GM19328 (cell line): ENCODE measurements around the gene TRAPPC2.
"Not testable (repeated sequence)": the region's sequence is repeated elsewhere in the genome, so short reads cannot be mapped to it uniquely, and the experiment has no call there.

ENCODE experiments used
- ATAC-seq: cut with Tn5 transposase; IDR thresholded peaks from one replicate; pipeline ENCODE4 v1.9.1; 2021; ENCODE audit warnings: mild to moderate bottlenecking, moderate library complexity; ENCODE audit not compliant: unreplicated experiment

TRAPPC2 gene

GRCh38 chrX:13699183-13699826 is 35.1 kb downstream of the TRAPPC2 start:
- ATAC-seq, result no peak

- no peak for ATAC-seq
Observed at GRCh38 chrX:13698432-13698831, 36.0 kb downstream of the TRAPPC2 start.

- ATAC-seq, result no peak
Observed at GRCh38 chrX:13697976-13698375, 36.4 kb downstream of the TRAPPC2 start.

- no peak for ATAC-seq
Observed at GRCh38 chrX:13697455-13697854, 37.0 kb downstream of the TRAPPC2 start.

DNA sequence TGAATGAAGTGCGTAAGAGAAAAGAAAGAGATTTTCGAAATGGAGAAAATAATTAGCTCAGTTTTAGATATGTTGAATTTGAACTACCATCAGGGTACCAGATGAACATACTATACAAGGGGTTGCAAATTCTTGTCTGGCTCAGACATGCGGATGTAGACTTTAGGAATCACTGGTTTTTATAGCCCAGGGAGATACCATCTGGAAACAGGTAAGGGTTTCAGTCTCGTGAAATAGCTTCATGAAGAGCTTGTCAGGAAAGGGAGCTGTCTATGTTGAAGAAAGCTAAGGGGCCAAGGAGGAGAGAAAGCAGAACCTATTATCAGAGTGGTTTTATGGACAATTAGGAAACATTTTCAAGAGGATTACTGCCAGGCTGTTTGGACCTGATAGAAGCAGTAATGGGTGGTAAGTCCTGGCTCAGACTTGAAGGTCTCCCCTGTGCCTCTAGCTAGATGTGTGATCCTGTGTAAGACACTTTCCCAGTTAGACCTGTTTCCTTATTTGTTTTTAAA is 38.8 kb downstream of the TRAPPC2 start:
- no peak for ATAC-seq

DNA sequence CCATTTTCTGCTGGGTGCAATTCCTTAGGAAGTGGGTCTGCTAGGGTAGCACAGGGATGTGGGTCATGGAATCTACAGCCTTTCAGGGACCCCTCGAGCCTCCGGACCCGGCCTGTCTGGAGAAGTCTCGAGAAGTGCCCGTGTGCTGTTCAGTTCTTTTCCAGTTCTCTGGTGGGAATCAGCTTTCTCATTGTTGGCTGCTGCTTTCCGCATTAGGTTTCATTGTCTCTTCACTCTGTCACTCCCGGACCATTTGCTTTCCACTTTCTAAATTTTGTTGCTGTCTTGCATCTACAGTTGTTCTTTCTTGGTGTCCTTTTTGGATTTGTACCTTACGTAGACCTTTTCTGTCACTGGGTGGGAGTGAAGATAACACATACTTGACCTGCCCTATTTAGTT is 39.4 kb downstream of the TRAPPC2 start:
- no peak for ATAC-seq

DNA sequence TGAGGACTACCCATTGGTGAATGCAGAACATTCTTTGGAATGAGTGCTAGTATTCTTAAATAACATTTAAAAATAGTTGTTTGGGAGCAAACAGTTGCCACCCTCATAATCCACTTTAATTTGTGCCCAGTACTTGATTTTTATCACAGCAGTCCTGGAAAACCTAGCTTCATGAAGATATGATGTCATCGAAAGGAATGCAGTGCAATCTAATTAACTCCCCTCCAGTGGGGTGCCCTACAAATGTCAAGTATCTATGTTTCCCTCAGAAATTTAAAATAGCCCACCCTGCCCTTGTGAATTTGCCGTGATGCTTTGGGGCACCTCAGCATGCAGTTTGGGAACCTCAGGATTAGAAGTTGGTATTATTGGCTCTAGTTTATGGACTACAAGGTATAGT is 40.1 kb downstream of the TRAPPC2 start:
- ATAC-seq, result no peak

DNA sequence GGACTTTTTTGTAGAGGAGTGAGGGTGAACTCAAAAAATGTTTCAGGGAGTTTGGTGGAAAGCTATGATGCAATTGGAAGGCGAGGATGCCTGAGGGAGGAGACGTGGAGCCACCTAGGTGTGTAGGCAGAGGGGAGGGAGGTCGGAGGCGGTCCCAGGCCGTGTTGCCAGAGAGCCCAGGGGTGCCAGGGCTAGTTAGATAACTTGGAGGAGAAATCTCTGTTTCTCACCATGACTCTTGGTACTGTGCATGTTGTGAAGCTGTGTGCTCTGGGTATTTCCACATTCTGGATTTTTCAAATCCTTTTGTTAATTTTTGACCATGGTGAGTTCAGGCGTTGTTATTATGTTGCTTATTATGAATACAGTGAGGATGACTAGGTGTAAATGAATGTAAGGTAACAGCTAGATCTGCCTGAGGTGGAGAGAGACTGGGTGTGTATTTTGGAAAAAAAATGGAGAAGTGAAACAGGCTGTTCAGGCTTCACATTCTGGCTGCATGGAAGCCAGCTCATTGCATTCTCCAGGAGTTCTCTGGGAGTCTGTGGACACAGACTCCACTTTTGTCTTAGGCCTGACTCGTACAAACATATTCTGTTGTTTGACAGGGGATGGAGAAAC is 41.0 kb downstream of the TRAPPC2 start:
- ATAC-seq, result no peak

GRCh38 chrX:13692771-13693231 is 41.6 kb downstream of the TRAPPC2 start:
- no peak for ATAC-seq

GRCh38 chrX:13691841-13692371 is 42.5 kb downstream of the TRAPPC2 start:
- no peak for ATAC-seq

GRCh38 chrX:13690836-13691235 is 43.6 kb downstream of the TRAPPC2 start:
- ATAC-seq, result no peak

DNA sequence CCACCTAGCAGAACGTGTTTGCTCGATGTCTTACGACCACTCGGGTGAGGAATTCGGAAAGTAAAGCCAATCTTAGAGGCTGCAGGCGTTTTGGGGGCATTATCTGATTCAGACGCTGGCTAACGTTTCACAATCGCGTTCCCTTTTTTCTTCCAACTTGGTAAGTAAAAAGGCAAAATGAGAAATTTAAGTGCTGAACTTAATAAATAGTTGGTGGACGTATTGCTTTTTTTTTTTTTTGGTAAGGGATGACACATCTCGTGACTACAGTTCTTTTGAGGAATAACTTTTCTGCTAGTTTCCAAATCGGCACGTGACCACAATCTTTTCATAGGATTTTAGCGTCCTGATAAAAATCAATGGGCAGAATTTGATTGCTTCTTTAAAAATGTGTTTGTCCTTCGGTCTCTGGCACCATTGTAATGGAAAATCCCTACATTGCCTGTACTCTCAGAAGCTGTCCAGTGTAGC is 44.6 kb downstream of the TRAPPC2 start:
- no peak for ATAC-seq

DNA sequence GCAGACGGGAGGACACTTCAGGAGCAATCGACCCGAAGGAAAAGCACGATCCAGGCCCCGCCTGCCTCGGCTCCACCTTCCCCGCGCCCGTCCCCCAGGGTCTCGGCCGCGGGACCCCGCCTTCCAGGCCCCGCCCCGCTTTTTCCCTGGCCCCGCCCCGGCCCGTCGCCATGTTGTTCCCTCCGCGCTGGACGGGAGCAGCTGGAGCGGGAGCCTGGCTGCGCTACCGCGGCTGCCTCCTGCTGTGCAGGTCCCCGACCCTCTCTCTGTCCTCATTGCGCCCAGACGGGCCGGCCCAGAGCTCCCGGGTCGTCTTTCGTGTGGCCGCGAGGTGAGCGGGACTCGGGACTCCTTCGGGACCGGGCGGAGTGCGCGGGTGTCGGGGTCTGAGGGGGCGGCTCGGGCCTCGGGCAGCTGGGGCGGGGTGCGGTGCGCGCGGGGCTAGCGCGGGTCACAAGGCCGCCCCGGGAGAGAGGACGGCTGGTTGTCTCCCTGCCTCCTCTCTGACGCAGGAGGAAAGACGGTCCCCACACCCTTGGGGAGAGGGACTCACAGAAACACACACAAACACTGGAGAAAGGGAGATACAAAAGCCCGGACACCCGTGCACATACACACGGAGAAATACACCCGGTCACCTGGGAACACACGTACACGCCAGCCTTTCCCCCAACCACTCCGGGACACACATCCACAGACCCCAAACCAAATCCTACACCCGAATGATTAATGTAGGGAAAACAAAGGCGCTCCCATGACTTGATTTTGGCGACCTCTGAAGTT is 45.3 kb downstream of the TRAPPC2 start, which contains the start of gene RAB9A:
TSS of gene RAB9A (plus strand) at position 171 of the 783 bp plus-strand sequence. CDS start 19,619 bp downstream, outside the sequence.
- ATAC-seq, result peak; percentile 68

- ATAC-seq, result no peak
Observed at GRCh38 chrX:13688384-13688957, 45.9 kb downstream of the TRAPPC2 start.

DNA sequence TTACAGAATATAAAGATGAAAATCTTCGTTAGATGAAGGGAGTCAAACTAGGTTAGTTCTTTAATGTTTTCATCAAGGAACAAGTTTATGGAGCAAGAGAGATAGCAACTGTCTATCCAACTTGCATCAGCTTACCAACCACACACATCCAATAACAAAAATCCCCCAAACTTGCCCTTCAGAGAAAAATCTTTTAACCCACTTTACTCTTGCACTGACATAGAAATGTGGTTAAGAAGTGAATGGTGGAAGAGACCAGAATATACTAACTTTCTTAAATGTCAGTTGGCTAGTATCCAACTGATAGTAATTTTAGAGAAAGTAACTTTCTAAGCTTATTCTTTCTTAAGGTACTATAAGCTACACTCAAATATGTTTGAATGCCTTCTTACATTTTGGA is 47.2 kb downstream of the TRAPPC2 start:
- no peak for ATAC-seq

- no peak for ATAC-seq
Observed at GRCh38 chrX:13685126-13685763, 49.2 kb downstream of the TRAPPC2 start.

GRCh38 chrX:13684361-13684760 is 50.1 kb downstream of the TRAPPC2 start:
- no peak for ATAC-seq

- ATAC-seq, result no peak
Observed at GRCh38 chrX:13681595-13681994, 52.8 kb downstream of the TRAPPC2 start.

- ATAC-seq, result not testable (repeated sequence)
Observed at GRCh38 chrX:13679700-13680099, 54.7 kb downstream of the TRAPPC2 start.

- ATAC-seq, result no peak
Observed at GRCh38 chrX:13676885-13677284, 57.5 kb downstream of the TRAPPC2 start.
